ENCODE results near the gene BCAS3.
"Not testable (repeated sequence)": the region's sequence is repeated elsewhere in the genome, so short reads cannot be mapped to it uniquely, and the experiment has no call there.

Gene BCAS3

GRCh38 chr17:60845012-60845411 is 167.4 kb downstream of the BCAS3 start:
- no peak overlapping the region for H3K4me2 ChIP-seq
- H3K9me3 ChIP-seq, result no peaks in the 10 kb centered on the region
- H3K36me3 ChIP-seq, result no peaks in the 10 kb centered on the region
- no peak overlapping the region for H3K4me3 ChIP-seq
- no peaks in the 10 kb centered on the region for H3K4me1 ChIP-seq
- H4K20me1 ChIP-seq, result no peaks in the 10 kb centered on the region
- no peak overlapping the region for H3K9ac ChIP-seq
- no peaks in the 10 kb centered on the region for H3K27me3 ChIP-seq
- H3K27ac ChIP-seq, result no peak overlapping the region
- no peak for TF ChIP-seq Cebpa-rat (IDR thresholded peaks at IDR 0.05)

DNA sequence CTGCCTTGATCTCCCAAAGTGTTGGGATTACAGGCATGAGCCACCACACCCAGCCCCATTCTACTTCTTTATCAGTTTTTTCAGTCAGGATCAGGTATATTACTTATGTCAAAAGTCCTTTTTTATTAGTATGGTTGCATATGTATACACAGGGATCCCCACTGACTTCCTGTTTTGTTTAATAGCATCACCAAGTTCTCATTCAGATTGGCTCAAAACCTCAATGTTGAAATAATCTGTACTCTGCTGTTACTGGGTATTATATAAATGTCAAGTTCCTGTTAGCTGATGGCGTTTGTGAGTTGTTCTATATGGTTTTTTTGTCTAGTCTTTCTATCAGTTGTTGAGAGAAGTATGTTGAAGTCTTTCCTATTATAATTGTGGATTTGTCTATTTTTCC is 168.5 kb downstream of the BCAS3 start:
- no peak overlapping the region for H3K4me3 ChIP-seq
- no peak overlapping the region for H3K4me2 ChIP-seq
- H3K9ac ChIP-seq, result no peak overlapping the region
- H3K36me3 ChIP-seq, result no peaks in the 10 kb centered on the region
- no peak for TF ChIP-seq Cebpa-rat (IDR thresholded peaks at IDR 0.05)
- H3K27me3 ChIP-seq, result no peaks in the 10 kb centered on the region
- no peak overlapping the region for H3K27ac ChIP-seq
- H4K20me1 ChIP-seq, result no peaks in the 10 kb centered on the region
- H3K4me1 ChIP-seq, result no peaks in the 10 kb centered on the region
- H3K9me3 ChIP-seq, result no peaks in the 10 kb centered on the region

- Histone ChIP-seq H3K36me3 (no peaks in the 10 kb centered on the region), H3K9ac (no peak overlapping the region), H3K9me3 (no peaks in the 10 kb centered on the region), H3K4me1 (no peaks in the 10 kb centered on the region), H3K4me2 (no peak overlapping the region), H3K27me3 (no peaks in the 10 kb centered on the region), H3K4me3 (no peak overlapping the region), H4K20me1 (no peaks in the 10 kb centered on the region), H3K27ac (no peak overlapping the region)
- no peak for TF ChIP-seq Cebpa-rat (IDR thresholded peaks at IDR 0.05)
Measured at GRCh38 chr17:60851181-60851580, 173.5 kb downstream of the BCAS3 start.

- Histone ChIP-seq H3K4me1 (no peaks in the 10 kb centered on the region), H3K4me2 (no peak overlapping the region), H3K9ac (no peak overlapping the region), H3K27me3 (no peaks in the 10 kb centered on the region), H3K27ac (no peak overlapping the region), H3K9me3 (peaks cover 11% of the 10 kb centered on the region; the same call in 1 of the 2 replicates), H3K4me3 (no peak overlapping the region), H4K20me1 (no peaks in the 10 kb centered on the region), H3K36me3 (no peaks in the 10 kb centered on the region)
- no peak for TF ChIP-seq Cebpa-rat (IDR thresholded peaks at IDR 0.05)
Measured at GRCh38 chr17:60857556-60858080, 180.0 kb downstream of the BCAS3 start.

- no peak overlapping the region for H3K4me3 ChIP-seq
- H3K36me3 ChIP-seq, result no peaks in the 10 kb centered on the region
- H4K20me1 ChIP-seq, result no peaks in the 10 kb centered on the region
- no peaks in the 10 kb centered on the region for H3K27me3 ChIP-seq
- peaks cover 11% of the 10 kb centered on the region; the same call in 1 of the 2 replicates for H3K9me3 ChIP-seq
- TF ChIP-seq Cebpa-rat (IDR thresholded peaks at IDR 0.05), result no peak
- peaks cover 19% of the 10 kb centered on the region for H3K4me1 ChIP-seq
- no peak overlapping the region for H3K4me2 ChIP-seq
- no peak overlapping the region for H3K9ac ChIP-seq
- H3K27ac ChIP-seq, result no peak overlapping the region
Measured at GRCh38 chr17:60862482-60862881, 184.8 kb downstream of the BCAS3 start.

GRCh38 chr17:60863892-60864707 is 186.4 kb downstream of the BCAS3 start:
- Histone ChIP-seq H3K36me3 (no peaks in the 10 kb centered on the region), H3K4me1 (peaks cover 19% of the 10 kb centered on the region), H3K27ac (peak overlapping the region; percentile 73), H4K20me1 (no peaks in the 10 kb centered on the region), H3K9me3 (peaks cover 11% of the 10 kb centered on the region; the same call in 1 of the 2 replicates), H3K4me2 (peak overlapping the region; percentile 78), H3K9ac (peak overlapping the region; percentile 6; the same call in 1 of the 2 replicates), H3K27me3 (no peaks in the 10 kb centered on the region), H3K4me3 (peak overlapping the region; percentile 35; the same call in 1 of the 2 replicates)
- no peak for TF ChIP-seq Cebpa-rat (IDR thresholded peaks at IDR 0.05)

DNA sequence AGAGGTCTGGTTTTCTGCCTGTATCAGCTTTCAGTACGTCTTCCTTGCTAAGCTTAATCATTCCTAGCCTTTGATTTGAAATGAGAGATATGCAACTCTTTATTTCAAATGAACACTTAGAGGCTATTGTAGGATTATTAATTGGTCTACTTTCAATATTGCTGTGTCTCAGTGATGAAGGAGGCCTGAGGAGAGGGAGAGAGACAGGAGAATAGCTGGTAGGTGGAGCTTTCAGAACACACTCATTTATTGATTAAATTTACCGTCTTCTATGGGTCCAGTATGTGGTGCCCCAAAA is 187.0 kb downstream of the BCAS3 start:
- Histone ChIP-seq H3K27me3 (no peaks in the 10 kb centered on the region), H3K9me3 (peaks cover 11% of the 10 kb centered on the region; the same call in 1 of the 2 replicates), H3K4me2 (peak overlapping the region; percentile 78), H3K4me3 (peak overlapping the region; percentile 35; the same call in 1 of the 2 replicates), H3K36me3 (no peaks in the 10 kb centered on the region), H4K20me1 (no peaks in the 10 kb centered on the region), H3K27ac (peak overlapping the region; percentile 73), H3K4me1 (peaks cover 19% of the 10 kb centered on the region), H3K9ac (no peak overlapping the region)
- no peak for TF ChIP-seq Cebpa-rat (IDR thresholded peaks at IDR 0.05)

DNA sequence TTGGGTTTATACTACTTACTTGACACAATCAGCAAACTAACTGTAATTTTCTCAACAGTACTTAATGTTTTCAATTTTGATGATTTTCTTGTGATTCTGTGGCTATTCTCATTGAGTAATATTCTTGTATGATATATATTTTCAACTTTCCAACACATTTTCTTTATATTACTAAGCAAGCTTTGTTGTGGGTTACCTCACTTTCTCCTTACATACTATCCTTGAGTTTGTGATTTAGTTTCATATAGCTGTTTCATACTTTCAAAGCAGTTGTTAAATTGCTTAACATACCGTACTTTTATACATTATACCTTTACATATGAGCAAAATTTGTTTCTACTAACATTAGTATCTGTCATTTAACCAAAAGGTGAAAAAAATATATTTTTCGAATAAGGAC is 197.1 kb downstream of the BCAS3 start:
- no peak for TF ChIP-seq Cebpa-rat (IDR thresholded peaks at IDR 0.05)
- no peaks in the 10 kb centered on the region for H3K36me3 ChIP-seq
- H3K27me3 ChIP-seq, result no peaks in the 10 kb centered on the region
- H3K4me2 ChIP-seq, result no peak overlapping the region
- no peaks in the 10 kb centered on the region for H3K9me3 ChIP-seq
- no peak overlapping the region for H3K27ac ChIP-seq
- H3K9ac ChIP-seq, result no peak overlapping the region
- H4K20me1 ChIP-seq, result no peaks in the 10 kb centered on the region
- no peak overlapping the region for H3K4me3 ChIP-seq
- no peaks in the 10 kb centered on the region for H3K4me1 ChIP-seq

GRCh38 chr17:60886731-60887613 is 209.3 kb downstream of the BCAS3 start:
- not testable (repeated sequence) for H4K20me1 ChIP-seq, H3K4me3 ChIP-seq, H3K36me3 ChIP-seq, H3K4me2 ChIP-seq, H3K27me3 ChIP-seq, H3K9ac ChIP-seq, H3K9me3 ChIP-seq, H3K27ac ChIP-seq, H3K4me1 ChIP-seq

GRCh38 chr17:60887614-60888028 is 210.0 kb downstream of the BCAS3 start:
- H3K36me3 ChIP-seq, result no peaks in the 10 kb centered on the region
- no peaks in the 10 kb centered on the region for H3K4me1 ChIP-seq
- H3K4me2 ChIP-seq, result no peak overlapping the region
- no peaks in the 10 kb centered on the region for H4K20me1 ChIP-seq
- no peak overlapping the region for H3K9ac ChIP-seq
- H3K9me3 ChIP-seq, result no peaks in the 10 kb centered on the region
- H3K27me3 ChIP-seq, result no peaks in the 10 kb centered on the region
- H3K27ac ChIP-seq, result no peak overlapping the region
- TF ChIP-seq Cebpa-rat (IDR thresholded peaks at IDR 0.05), result no peak
- H3K4me3 ChIP-seq, result no peak overlapping the region

Measured in BLaER1 (cell line).